HCT116 (cell line): ENCODE results near the gene TXLNG.

Experiments used
- ELF1 ChIP-seq: IDR thresholded peaks from 2 replicates; pipeline ENCODE4 v1.6.1; 2012; ENCODE audit warnings: low read depth, borderline replicate concordance
- EZH2phosphoT487 ChIP-seq: fragments of 200-600 bp; IDR thresholded peaks from 2 replicates; pipeline ENCODE4 v1.6.1; 2018; ENCODE audit warnings: antibody characterized with exemption, borderline replicate concordance
- POLR2A ChIP-seq: IDR thresholded peaks from 2 replicates; pipeline ENCODE4 v1.7.0; 2011; ENCODE audit warnings: borderline replicate concordance; ENCODE audit not compliant: insufficient read depth, insufficient read length; ENCODE audit errors: extremely low read depth
- POLR2AphosphoS5 ChIP-seq: IDR thresholded peaks from 2 replicates; pipeline ENCODE4 v1.6.1; 2011; ENCODE audit warnings: mild to moderate bottlenecking, low read depth, low read length, moderate library complexity
- TF ChIP-seq, protein P1 (sequence below), 3 experiments: fragments of 200-600 bp in 1 of 3; sonication (generic) in 1 of 3; IDR thresholded peaks in 2 of 3; conservative IDR thresholded peaks in 1 of 3; 2 replicates each; pipeline ENCODE4 v1.5.1; 2012 to 2017; ENCODE audit warnings: low read depth in 2 of 3, low read length in 2 of 3, antibody characterized with exemption in 1 of 3, borderline replicate concordance in 1 of 3, control low read depth in 1 of 3, mild to moderate bottlenecking in 1 of 3, mixed read lengths in 1 of 3, mixed run types in 1 of 3, moderate library complexity in 1 of 3; ENCODE audit not compliant: insufficient read depth in 1 of 3

- TF ChIP-seq, protein P1, sequence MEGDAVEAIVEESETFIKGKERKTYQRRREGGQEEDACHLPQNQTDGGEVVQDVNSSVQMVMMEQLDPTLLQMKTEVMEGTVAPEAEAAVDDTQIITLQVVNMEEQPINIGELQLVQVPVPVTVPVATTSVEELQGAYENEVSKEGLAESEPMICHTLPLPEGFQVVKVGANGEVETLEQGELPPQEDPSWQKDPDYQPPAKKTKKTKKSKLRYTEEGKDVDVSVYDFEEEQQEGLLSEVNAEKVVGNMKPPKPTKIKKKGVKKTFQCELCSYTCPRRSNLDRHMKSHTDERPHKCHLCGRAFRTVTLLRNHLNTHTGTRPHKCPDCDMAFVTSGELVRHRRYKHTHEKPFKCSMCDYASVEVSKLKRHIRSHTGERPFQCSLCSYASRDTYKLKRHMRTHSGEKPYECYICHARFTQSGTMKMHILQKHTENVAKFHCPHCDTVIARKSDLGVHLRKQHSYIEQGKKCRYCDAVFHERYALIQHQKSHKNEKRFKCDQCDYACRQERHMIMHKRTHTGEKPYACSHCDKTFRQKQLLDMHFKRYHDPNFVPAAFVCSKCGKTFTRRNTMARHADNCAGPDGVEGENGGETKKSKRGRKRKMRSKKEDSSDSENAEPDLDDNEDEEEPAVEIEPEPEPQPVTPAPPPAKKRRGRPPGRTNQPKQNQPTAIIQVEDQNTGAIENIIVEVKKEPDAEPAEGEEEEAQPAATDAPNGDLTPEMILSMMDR (IDR thresholded peaks at IDR 0.05 in 2 of 3, conservative IDR thresholded peaks at IDR 0.05 in 1 of 3; ENCODE audit: borderline replicate concordance in 1 of 3, insufficient read depth in 1 of 3, low read depth in 2 of 3, low read length in 2 of 3): no peak
- TF ChIP-seq ELF1: no peak
- no peak for TF ChIP-seq POLR2AphosphoS5
- no peak for TF ChIP-seq EZH2phosphoT487
- no peak for TF ChIP-seq POLR2A
Measured at GRCh38 chrX:16822723-16823122, 36.5 kb downstream of the TXLNG start.
